Endothelial cell (in vitro differentiated cells): ENCODE measurements around the gene PHF21A. TPM values are rescaled to one million over a fixed set of nuclear protein-coding genes. Genes with fewer than 3 reads are reported as not detected.

ENCODE experiments used
- DNase-seq: peaks from one replicate; pipeline ENCODE4 v3.0.0; 2021; ENCODE audit warnings: low spot score
- H3K27ac Mint-ChIP-seq: one replicate; pipeline ENCODE4 v1.8.0; 2021; ENCODE audit warnings: mixed read lengths, inconsistent platforms; ENCODE audit not compliant: unreplicated experiment
- H3K27me3 Mint-ChIP-seq: one replicate; pipeline ENCODE4 v1.8.0; 2021; ENCODE audit warnings: mild to moderate bottlenecking, moderate library complexity, mixed read lengths, inconsistent platforms; ENCODE audit not compliant: unreplicated experiment
- H3K36me3 Mint-ChIP-seq: one replicate; pipeline ENCODE4 v1.8.0; 2021; ENCODE audit warnings: mild to moderate bottlenecking, low read depth, mixed read lengths, inconsistent platforms; ENCODE audit not compliant: unreplicated experiment
- H3K4me1 Mint-ChIP-seq: one replicate; pipeline ENCODE4 v1.8.0; 2021; ENCODE audit warnings: mild to moderate bottlenecking, mixed read lengths, inconsistent platforms; ENCODE audit not compliant: unreplicated experiment
- H3K4me3 Mint-ChIP-seq: one replicate; pipeline ENCODE4 v1.8.0; 2021; ENCODE audit warnings: mild to moderate bottlenecking, mixed read lengths, inconsistent platforms; ENCODE audit not compliant: unreplicated experiment
- H3K9me3 Mint-ChIP-seq: one replicate; pipeline ENCODE4 v1.8.0; 2021; ENCODE audit warnings: mixed read lengths, inconsistent platforms; ENCODE audit not compliant: unreplicated experiment
- total RNA-seq: library from RNA; stranded (reverse); fragmentation: NEBNext Ultra II Directional; extraction: Animal tissue kit (Norgen Biotek cat#: 25700); gene quantifications from one replicate; pipeline ENCODE4 v1.2.1, GENCODE V29; 2021; ENCODE audit not compliant: unreplicated experiment
- TF ChIP-seq, protein P1 (sequence below): fragments of 200-600 bp; sonication (generic); IDR thresholded peaks from one replicate; pipeline ENCODE4 v1.5.0; 2021; ENCODE audit warnings: antibody characterized with exemption; ENCODE audit not compliant: unreplicated experiment

Gene PHF21A
- total RNA-seq, 1 donor from 2014 or later: 52.8 TPM

DNA sequence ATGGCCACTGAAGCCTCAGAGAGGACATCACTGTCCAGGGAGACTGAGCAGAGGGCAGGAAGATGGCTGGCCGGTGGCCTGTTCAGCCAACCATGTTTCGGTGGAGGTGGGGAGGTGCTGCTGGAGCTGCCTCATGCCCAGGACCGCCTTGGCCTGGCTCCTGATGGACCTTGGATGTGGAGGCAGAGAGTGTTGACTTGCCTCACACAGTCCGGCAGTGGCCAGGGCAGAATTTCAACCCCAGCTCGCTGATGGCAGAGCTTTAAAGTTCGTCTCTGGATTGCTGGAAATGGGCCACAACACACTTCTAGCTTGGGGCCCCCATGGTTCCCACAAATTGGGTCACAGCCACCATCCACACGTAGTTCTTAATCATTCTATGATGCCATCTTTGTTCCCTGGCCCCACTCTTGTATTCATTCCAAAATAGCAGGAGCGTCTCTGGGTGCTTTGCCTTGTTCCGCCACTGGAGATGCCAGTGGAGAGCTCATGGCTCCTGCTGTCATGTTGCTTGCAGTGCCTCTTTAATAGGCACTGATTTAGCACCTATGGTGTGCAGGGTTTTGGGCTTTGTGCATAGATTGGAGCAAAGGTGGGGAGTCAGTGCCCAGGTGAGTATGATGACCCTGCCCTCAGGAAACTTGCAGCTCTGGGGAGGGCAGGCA, 230.2 kb downstream of the PHF21A start:
- H3K4me1 Mint-ChIP-seq: no peaks in the 10 kb centered on the region
- H3K9me3 Mint-ChIP-seq: no peaks in the 10 kb centered on the region
- no peak overlapping the region for H3K27ac Mint-ChIP-seq
- no peak for DNase-seq
- TF ChIP-seq, protein P1, sequence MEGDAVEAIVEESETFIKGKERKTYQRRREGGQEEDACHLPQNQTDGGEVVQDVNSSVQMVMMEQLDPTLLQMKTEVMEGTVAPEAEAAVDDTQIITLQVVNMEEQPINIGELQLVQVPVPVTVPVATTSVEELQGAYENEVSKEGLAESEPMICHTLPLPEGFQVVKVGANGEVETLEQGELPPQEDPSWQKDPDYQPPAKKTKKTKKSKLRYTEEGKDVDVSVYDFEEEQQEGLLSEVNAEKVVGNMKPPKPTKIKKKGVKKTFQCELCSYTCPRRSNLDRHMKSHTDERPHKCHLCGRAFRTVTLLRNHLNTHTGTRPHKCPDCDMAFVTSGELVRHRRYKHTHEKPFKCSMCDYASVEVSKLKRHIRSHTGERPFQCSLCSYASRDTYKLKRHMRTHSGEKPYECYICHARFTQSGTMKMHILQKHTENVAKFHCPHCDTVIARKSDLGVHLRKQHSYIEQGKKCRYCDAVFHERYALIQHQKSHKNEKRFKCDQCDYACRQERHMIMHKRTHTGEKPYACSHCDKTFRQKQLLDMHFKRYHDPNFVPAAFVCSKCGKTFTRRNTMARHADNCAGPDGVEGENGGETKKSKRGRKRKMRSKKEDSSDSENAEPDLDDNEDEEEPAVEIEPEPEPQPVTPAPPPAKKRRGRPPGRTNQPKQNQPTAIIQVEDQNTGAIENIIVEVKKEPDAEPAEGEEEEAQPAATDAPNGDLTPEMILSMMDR: no peak
- peaks cover 17% of the 10 kb centered on the region for H3K27me3 Mint-ChIP-seq
- H3K36me3 Mint-ChIP-seq: peaks cover 3% of the 10 kb centered on the region
- H3K4me3 Mint-ChIP-seq: no peak overlapping the region

DNA sequence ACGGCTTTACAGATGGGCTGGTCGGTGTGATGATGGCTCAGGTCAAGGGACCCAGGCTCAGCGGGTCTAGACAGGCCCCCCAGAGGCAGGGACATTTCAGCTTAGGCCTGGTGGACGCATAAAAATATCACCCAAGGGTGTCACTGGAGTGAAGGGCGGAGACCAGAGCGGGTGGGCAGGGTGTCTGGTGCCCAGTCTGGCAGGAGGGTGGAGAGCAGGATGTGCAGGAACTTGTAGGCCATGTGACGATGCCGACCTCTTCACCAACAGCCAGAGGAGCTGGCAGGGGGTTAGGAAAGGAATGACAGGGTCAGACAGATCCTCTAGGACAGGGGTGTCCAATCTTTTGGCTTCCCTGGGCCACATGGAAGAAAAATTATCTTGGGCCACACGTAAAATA, 231.3 kb downstream of the PHF21A start:
- H3K27ac Mint-ChIP-seq: no peak overlapping the region

DNA sequence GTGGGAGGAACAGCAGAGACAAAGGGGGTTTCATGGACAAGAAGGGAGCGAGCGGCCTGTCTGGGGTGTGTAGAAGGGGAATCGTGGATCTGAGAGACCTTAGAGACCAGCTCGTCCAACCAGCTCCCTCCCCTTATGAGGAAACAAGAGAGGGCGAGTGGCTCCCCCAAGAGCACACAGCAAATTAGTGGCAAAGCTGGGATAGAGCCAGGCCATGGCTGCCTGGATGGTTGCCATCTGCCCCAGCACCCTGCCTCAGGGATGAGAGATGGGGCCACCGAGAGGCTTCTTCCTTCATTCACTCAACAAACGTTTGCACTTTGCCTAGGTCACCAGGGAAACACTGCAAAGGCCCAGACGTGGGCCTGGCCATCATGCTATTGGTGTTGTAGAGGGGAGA, 231.7 kb downstream of the PHF21A start:
- no peaks in the 10 kb centered on the region for H3K4me1 Mint-ChIP-seq
- peaks cover 3% of the 10 kb centered on the region for H3K36me3 Mint-ChIP-seq
- DNase-seq: no peak
- no peak overlapping the region for H3K4me3 Mint-ChIP-seq
- TF ChIP-seq, protein P1: no peak
- no peaks in the 10 kb centered on the region for H3K9me3 Mint-ChIP-seq
- peaks cover 18% of the 10 kb centered on the region for H3K27me3 Mint-ChIP-seq
- H3K27ac Mint-ChIP-seq: no peak overlapping the region

More for the DNA sequence above, 231.3 kb downstream of the PHF21A start:
- peaks cover 16% of the 10 kb centered on the region for H3K27me3 Mint-ChIP-seq
- peaks cover 3% of the 10 kb centered on the region for H3K36me3 Mint-ChIP-seq
- H3K4me1 Mint-ChIP-seq: no peaks in the 10 kb centered on the region
- TF ChIP-seq, protein P1: no peak
- DNase-seq: no peak
- no peak overlapping the region for H3K4me3 Mint-ChIP-seq
- H3K9me3 Mint-ChIP-seq: no peaks in the 10 kb centered on the region

DNA sequence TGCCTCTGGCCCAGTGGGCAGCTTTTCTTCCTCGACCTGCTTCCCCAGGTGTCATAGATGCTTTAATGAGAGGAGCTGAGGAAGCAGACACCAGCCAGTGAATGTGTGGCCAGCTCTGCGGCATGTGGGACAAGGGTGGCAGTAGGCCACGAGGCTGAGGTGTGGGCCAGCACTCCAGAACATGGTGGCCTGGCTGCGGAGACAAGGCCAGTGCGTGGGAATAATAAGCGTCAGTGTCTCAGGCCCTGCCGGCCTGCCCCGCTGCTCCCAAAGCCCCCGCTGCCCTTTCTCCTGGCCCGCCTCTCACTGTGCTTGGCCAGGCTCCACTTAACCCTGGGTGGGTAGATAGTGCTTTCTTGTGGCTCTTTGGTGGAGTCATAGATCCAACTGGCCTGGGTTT, 233.7 kb downstream of the PHF21A start:
- no peak for DNase-seq
- Mint-ChIP-seq H3K4me1 (no peaks in the 10 kb centered on the region), H3K27me3 (peaks cover 20% of the 10 kb centered on the region), H3K9me3 (no peaks in the 10 kb centered on the region), H3K27ac (no peak overlapping the region), H3K36me3 (peaks cover 3% of the 10 kb centered on the region), H3K4me3 (no peak overlapping the region)
- TF ChIP-seq, protein P1: no peak

DNA sequence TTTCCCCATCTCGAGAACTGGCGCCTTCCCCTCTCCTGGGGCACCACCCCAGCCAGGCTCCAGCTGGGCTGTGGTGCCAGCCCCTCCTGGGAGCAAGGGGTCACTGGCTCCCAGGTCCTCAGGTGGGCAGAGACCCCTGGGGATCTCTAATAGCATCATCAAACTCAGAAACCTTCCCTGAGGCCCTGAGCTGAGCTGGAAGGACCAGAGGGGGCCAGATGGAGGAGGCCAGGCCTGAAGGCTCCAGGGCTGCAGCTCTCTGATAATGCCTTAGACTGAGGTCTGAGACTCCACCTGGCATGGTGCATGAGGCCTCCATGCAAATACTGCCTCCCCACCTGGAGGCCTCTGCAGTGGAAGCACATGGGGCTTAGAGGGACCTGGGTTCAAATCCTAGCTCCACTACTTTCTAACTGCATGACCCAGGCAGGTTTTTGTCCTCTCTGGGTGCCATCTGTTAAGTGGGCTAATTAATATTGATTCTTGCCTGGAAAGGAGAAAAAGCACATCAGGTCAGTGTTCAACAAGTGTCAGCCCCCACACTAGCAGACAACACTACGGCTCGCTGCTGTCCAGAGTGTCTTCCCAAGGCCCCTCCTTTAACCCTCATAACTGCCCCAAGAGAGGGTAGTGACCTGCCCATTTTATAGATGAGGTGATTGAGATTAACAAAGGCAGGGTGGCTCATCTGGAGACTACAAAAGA, 234.3 kb downstream of the PHF21A start:
- TF ChIP-seq, protein P1: no peak
- no peak for DNase-seq
- Mint-ChIP-seq H3K9me3 (no peaks in the 10 kb centered on the region), H3K4me3 (no peak overlapping the region), H3K36me3 (peaks cover 6% of the 10 kb centered on the region), H3K27me3 (peaks cover 18% of the 10 kb centered on the region), H3K27ac (no peak overlapping the region), H3K4me1 (no peaks in the 10 kb centered on the region)
